GM19467 (cell line): ENCODE results near the gene MB.

Source experiments
- ATAC-seq: cut with Tn5 transposase; IDR thresholded peaks from one replicate; pipeline ENCODE4 v1.9.1; 2021; ENCODE audit warnings: mild to moderate bottlenecking, moderate library complexity; ENCODE audit not compliant: unreplicated experiment

Gene MB

DNA sequence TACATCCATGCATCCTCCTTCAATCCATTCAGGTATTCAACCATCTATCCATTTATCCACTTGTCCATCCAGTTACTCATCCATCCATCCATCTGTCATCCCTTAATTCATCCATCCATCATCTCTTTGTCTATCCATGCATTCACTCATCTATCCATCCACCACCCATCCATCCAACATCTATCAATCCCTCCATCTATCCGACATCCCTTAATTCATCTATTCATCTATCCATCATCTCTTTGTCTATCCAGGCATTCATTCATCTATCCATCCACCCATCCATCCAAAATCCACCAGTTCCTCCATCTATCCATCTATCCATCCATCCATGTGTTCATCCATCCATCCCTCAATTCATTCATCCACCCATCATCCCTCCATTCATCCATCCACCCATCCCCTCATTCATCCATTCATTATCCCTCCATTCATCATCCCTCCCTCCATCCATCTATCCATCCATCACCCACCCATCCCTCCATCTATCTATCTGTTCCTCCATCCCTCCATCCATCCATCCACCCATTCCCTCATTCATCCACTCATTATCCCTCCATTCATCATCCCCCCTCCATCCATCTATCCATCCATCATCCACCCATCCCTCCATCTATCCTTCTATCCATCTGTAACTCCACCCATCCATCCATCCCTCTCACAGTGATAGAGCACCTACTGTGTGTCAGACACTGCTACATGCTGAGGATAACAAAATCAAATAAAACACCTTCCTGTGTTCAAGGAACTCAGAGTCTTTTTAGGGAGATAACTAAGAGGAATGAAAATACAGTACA lies 1.5 kb upstream of the MB start:
- ATAC-seq: no peak

DNA sequence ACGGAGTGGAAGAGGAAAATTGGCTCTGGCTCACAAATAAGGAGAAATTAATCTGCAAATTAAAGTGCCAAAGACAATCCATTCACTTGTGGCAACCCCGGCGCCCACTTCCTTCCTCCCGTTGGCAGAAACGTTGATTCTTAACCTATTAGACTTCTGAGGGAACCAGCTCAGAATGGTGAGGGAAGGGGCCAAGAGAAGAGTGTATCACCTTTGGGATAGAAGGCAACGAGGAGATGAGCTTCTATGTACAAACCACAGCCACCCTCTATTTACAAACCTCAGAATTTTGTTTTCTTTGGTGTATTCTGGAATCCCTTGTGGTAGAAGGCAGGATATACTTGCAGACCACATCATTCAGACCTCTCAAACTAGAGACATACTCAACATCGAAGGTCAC lies 1.1 kb downstream of the MB start:
- ATAC-seq: no peak

DNA sequence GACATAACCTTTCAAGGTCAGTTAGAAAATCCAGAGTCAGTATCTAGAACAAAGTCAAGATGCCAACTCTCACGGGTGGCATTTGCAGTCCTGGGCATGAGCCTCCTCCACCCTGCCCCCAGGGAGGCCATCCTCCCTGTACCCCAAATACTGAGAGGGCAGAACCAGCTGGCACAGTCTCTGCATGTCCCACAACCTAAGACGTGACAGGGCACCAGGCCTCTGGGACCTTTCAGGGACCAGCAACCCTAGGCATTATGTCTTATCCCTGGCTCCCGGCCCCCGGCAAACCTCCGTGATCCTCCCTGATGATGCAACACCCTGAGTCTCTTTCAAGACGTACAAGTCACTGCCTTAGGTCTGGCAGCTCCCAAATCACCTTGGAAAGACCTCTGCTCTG lies 2.0 kb downstream of the MB start:
- ATAC-seq: no peak

DNA sequence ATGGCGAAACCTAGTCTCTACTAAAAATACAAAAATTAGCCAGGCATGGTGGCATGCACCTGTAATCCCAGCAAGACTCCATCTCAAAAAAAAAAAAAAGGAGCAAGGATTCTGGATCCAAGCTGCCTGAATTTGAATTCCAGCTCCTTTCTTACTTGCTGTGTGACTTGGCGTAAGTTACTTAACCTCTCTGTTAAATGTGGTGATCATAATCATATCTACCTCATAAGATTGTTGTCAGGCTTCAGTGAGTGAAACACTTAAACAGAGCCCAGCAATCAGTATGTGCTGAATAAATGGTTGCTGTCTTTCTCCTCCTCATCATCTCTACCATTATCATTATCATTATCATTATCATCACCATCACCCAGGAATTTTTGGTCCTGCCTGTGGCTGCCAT lies 2.7 kb downstream of the MB start:
- ATAC-seq: no peak

DNA sequence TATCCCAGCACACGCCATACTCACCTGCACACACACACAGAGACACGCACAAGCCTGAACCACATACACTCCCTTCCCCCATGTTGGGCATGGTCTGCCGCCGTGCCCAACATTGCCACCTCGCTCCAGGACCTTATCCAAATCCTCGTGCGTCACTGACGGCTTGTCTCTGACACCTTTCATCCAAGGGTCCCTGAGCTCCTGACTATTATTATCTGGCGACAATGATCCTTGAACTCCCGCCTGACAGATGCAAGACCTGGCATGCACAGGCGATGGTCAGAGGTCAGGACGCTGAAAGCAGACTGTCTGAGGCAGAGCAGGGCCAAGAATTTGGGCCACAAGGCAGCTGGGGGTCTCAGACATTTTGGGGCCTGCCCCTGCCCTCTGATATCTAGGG lies 4.2 kb downstream of the MB start:
- ATAC-seq: no peak

DNA sequence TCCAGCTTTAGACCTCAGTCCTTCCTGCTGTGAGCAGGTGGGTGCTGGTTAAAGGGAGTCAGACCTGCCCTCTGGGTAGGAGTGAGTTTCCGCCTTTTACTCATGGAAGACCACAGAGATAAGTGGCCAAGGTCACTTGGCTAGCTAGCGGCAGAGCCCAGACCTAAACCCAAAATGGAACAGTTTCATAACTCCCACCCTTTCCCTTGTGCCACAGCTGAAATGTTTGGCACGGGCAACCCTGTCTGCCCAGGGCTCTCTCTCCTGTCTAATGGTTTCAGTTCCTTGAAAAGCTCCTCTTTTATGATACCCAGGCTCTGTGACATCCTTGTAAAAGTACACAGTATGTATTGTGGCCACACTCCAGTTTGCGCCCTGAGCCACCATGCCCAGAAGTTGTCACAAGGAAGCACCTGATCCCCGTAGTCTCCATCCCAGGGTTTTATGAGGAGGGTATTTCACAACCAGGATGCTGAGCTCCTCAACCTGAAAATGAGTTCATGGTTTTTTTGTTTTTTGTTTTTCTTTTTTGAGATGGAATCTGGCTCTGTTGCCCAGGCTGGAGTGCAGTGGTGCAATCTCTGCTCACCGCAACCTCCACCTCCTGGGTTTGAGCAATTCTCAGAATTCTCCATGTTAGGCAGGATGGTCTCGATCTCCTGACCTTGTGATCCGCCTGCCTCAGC lies 5.1 kb downstream of the MB start:
- no peak for ATAC-seq

DNA sequence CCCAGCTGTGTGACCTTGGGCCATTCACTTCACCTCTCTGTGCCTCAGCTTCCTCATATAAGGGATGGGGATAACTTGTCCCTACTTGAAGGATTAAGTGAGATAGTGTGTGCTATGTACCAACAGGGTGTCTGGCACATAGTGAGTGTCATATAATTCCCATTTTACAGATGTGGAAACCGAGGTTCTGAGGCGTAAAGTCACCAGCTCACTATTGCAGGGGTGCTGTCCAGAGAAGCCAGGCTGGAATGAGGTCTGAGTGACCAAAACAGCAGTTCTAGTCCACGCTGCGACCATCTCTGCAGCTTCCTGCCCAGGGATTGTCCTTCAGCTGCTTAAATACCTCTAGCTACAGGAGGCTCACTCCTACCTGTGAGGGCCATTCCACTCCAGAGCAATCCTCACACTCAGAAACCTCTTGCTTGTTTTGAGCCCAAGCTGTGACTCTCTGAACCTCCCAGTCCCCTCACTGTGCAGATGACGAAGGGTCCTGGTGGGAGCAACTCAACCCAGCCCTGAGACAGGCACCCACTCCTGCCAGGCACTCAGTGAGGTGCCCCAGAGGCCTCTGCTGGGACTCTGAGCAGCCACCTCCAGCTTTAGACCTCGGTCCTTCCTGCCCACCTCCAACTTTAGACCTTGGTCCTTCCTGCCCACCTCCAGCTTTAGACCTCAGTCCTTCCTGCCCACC lies 5.8 kb downstream of the MB start:
- no peak for ATAC-seq

DNA sequence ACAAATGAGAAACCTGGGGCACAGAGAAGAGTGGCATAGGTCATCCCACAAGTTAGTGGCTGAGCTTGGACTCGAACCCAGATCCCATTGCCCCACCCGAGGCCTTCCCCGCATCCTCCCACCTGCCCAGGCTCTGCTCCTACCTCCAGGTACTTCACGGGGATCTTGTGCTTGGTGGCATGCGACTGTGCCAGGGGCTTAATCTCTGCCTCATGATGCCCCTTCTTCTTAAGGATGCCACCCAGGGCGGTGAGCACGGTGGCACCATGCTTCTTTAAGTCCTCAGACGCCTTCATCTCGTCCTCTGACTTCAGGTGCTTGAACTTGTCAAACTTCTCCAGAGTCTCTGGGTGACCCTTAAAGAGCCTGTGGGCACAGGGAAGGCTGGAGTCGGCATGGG lies 6.4 kb downstream of the MB start:
- no peak for ATAC-seq

DNA sequence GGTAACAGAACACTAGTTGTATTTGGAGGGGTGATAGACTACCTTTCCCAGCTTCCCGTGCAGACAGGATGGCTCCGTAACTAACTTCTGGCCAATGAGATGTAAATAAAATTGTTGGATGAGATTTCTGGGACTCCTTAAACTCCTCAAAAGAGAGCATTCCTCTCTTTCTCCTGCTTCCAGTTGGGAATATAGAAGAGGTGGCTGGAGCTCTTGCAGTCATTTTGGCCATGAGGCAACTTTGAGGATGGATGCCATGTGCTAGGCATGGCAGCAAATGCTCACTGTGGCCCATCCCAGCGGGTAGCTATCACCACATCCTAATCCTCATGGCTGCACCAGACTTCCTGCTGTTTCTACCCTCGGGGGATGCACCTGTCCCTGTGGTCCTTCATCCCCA lies 7.4 kb downstream of the MB start:
- no peak for ATAC-seq

DNA sequence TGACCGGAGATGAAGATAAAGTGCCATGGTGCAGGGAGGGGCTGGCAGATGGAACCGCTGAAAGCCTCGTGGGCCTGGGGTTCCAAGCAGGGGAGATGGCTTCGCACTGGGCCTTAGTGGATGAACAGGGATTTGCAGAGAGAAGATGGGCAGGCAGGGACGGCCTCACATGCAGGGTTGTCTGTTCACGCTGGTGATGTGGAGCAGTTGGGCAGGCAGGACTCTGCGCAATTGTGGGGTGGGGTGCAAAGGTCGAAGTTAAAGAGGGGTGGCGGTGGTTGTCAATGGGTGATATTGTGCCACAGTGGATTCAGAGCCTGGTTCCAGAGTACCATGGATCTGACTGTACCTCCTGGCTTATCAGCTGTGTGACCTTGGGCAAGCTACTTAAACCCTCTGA lies 7.9 kb downstream of the MB start:
- ATAC-seq: no peak

DNA sequence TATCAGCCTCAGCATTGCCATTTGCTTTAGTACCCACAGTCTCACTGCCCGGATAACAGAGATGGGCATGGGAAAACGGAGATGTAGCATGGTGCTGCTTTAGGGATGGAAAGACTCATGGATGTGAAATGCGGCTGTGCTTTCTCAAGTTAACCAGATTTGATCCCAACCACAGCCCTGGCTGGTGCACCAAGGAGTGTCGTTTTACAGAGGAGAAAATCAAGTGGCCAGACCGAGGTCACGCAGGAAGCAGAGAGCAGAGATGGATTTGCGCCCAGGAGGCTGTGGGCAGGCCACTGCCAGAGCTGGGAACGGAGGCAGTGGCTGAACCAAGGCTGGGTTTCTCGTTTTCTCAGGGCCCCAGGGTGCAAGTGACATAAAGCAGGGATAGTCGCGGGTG lies 9.0 kb downstream of the MB start:
- no peak for ATAC-seq

DNA sequence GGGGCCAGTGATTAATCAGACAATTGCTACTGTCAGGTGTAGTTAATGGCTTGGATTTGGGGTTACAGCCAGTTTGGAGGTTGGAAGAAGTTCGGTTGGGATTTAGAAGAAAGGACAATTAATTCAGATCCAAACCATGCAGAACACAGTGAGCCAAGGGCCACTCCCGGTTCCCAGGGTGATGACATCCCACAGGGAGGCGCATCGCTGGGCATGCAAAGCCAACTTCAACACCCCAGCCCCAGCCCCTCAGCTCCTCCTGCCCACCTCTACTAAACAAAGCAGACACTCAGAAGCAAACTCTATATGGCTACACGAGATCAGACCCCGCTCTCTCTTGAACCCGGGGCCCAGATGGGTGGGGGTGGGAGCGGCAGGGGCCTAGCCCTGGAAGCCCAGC lies 10.2 kb downstream of the MB start:
- no peak for ATAC-seq

DNA sequence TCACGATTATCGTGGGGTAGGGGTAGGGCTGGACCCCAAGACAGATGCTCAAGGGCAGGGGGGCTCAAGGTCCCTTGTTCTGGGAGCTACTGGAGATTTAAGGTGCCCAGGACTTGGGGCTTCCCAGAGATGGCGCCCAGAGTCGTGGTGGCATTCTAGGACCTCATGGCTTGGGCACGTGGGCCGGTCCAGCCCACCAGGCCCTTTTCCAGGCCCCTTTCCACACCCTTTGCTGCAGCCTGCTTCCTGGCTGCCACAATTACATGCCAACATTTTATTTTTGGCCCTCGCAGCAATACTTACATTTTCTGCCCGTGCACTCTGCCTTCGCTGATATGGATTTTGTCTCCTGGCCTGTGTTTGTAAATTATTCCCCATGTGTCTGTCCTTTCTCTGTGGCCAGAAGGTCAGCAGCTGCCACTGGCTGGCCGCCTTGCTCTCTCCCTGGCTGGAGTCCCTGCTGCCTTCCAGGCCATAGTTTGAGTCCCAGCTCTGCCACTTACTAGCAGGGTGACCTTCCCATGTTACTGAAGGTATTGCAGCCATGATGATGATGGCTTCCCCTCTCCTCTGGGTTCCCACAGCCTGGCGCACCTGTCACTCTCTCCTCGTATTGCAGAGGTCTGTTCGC lies 11.2 kb downstream of the MB start:
- no peak for ATAC-seq

DNA sequence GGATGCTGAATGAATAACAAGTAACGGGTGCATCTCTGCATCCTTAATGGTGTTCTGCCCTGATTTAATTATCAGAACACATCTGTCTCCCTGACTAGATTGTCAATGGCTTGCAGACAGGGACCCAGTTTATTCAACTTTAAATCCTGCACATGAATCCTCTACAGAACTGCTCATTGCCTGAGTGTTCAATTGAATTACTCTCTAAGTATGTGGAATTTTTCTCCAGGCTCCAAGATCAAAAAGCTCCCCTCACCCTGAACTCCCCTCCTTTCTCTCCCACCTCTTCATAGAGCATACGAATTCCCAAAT lies 11.8 kb downstream of the MB start:
- no peak for ATAC-seq

DNA sequence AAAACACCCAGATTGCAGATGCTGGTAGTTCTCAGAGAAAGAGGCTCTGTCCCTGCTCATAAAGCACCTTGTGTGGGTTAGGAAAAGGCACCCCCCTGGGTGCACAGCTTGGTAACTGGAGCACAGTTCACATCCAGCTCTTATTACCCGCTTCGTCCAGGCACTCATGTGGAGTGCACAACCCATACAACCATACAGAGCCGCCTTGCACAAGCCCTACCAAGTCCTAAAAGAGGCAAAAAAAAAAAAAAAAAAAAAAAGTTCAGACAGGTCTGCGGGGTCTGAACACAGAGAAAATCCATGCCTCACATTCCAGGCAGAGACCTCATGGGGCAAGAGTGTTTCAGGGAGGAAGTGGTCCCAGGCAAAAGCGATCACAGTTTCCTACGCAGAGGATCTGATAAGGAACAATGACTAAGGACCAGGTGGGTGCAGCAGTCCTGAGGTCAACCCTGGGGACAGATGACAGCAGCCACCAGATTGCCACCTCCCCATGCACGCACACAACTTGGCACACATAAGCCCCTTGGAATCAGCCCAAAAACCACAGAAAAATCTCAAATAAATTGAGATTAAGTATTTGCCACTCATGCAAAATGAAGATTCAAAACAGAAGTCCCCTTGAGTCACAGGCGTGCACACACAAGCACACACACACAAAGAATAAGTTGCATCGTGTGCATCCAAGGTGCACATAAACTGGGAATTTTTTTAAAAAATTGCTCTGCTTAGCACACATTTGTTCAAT lies 12.3 kb downstream of the MB start:
- no peak for ATAC-seq

DNA sequence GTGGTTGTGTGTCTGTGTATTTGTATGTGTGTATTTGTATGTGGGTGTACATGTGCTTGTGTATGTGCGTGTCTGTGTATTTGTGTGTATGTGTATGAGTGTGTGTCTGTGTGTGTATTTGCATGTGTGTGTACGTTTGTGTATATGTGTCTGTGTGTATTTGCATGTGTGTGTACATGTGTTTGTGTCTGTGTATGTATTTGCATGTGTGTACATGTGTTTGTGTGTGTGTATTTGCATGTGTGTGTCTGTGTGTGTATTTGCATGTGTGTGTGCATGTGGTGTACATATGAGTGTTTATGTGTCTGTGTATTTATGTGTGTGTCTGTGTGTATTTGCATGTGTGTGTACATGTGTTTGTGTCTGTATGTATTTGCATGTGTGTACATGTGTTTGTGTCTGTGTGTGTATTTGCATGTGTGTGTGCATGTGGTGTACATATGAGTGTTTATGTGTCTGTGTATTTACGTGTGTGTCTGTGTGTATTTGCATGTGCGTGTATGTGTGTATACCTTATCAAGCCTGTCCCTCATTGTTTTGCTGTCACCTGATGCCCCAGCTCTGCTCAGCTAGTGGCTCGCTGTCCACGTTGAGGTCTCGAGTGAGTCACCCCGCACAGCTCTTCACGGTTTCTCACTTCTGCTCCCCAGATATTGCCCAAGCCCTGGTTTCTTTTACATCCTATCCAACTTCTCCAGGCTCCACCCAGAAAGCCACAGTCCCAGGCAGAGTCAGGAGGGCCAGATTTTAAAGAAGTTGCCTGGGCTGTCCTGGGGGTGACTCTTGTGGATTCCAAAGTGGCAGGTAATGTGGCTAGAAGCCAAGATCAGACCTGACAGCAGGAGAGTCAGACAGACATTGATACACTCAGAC lies 15.2 kb downstream of the MB start:
- no peak for ATAC-seq

DNA sequence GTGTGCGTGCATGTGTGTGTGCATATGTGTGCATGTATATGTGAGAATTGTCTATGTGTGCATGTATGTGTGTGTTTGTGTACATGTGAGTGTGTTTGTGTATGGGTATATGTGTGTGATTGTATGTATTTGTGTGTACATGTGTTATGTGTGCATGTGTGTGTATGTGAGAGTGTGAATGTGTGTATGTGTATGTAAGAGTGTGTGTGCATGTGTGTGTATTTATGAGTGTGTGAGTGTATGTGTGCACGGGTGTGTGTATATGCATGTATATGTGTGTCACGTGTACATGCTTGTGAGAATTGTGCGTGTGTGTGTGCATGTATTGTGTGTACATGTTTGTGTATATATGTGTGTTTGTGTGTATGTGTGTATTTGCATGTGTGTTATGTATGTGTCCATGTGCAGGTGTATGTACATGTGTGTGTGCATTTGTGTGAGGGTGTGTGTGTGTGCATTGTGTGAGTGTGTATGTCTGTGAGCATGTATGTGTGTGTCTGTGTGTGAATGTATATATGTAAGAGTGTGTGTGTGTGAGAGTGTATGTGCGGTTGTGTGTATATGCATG lies 16.0 kb downstream of the MB start:
- no peak for ATAC-seq

DNA sequence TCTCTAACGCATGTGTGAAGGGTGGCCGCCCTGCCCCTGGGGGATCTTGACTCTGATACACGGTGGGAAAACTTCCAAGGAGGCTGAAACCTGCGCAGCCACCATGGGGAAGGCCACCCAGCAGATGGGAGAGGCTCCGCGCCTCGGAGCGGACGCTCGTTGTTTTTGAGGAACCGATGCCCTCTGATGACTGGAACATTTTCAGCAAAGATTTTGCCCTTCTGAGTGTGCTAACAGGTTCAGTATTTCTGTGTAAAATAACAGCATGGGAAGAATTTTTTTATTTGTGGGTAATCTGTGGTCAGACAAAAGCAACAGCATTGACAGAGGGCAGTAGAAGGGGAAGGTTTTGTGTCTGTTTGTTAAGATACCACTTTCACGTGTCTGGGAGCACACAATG lies 16.7 kb downstream of the MB start:
- no peak for ATAC-seq

DNA sequence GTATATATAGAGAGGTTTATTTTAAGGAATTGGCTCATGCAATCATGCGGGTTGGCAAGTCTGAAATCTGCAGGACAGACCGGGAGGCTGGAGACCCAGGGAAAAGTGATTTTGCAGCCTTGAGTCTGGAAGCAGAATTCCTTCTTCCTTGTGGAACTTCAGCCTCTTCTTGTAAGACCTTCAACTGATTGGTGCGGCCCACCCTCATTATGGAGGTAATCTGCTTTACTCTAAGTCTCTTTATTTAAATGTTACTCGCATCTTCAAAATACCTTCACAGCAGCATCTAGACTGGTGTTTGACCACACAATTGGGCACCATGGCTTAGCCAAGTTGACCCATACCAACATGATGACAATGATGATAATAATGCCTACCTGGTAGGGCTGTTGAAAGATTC lies 17.8 kb downstream of the MB start:
- no peak for ATAC-seq

DNA sequence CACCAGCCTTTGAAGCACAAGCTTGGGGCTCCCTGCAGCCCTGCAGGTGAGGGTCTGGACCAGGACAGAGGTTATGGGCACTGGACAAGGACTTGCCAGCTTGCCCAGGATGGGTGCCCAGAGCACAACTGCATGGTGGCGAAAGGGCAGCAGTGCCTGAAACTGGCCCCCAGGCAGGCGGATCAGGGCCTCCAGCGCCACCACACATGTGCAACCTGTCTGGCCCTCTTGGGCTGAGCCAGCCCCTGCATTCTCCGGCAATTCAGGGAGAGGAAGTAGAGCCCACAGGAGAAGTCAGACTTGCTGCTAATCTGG lies 18.8 kb downstream of the MB start:
- no peak for ATAC-seq
